ENCODE results near the gene ANP32A.

The ANP32A gene

GRCh38 chr15:68755731-68756130 lies 65.0 kb downstream of the ANP32A start:
- DNase-seq (ENCODE audit: low read depth in 2 of 3, low spot score in 2 of 3): no peak

DNA sequence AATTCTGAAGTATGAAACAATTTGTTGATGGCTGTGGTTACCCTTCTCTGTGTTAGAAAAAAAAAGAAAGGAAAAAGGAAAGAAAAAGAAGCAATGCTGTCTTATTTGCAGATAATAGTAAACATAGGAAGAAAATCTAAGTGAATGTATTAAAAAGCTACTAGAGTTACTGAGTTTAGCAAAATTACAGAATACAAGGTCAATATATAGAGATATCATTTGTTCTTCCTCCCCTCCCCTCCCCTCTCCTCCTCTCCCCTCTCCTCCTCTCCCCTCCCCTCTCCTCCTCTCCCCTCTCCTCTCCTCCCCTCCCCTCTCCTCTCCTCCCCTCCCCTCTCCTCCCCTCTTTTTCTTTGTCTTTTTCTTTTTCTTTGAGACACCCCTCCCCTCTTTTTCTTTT lies 69.1 kb downstream of the ANP32A start:
- DNase-seq (ENCODE audit: low read depth in 2 of 3, low spot score in 2 of 3): no peak

DNA sequence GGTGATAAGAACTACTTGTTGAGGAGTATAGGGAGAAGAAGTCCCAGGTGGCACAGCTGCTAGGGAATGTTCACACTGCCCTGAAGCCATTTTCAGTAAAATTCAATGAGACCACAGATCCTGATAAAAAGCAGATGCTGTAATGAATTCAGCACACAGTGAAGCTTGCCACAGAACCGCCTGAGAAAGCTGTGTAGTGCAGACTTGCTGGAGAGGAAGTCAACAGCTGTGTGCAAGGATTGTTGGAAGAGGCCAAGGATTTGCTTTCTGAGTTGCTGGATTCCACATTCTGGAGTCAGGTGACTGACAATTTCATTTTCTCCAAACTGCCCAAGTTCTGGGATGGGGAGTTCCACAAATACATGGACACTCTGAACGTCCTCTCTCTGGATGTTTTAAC lies 70.9 kb downstream of the ANP32A start:
- no peak for DNase-seq (ENCODE audit: low read depth in 2 of 3, low spot score in 2 of 3)

DNA sequence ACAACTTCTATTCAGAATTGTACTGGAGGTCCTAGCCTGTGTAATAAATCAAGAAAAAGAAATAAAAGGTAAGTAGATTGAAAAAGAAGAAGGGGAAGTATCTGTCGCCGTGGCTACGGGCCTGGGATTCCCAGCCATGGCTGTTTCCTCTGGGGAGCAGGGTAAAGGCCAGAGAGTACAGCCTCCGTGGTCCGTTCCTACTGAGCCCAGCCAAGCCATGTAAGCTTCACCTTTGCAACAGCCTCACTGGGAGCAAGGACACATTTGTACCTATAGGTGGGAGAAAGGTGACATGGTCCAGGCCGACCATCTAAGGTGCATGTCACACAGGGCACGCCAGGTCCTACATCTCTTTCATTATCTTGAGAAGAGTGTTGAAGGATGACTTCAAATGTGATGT lies 71.3 kb downstream of the ANP32A start:
- no peak for DNase-seq (ENCODE audit: low read depth in 2 of 3, low spot score in 2 of 3)

GRCh38 chr15:68743256-68743655 lies 77.4 kb downstream of the ANP32A start:
- DNase-seq (ENCODE audit: low read depth in 2 of 3, low spot score in 2 of 3): no peak

GRCh38 chr15:68739390-68740080 lies 81.2 kb downstream of the ANP32A start:
- DNase-seq (ENCODE audit: low read depth in 2 of 3, low spot score in 2 of 3): no peak

- no peak for DNase-seq (ENCODE audit: low read depth in 2 of 3, low spot score in 2 of 3)
Observed at GRCh38 chr15:68735610-68736009, 85.1 kb downstream of the ANP32A start.

DNA sequence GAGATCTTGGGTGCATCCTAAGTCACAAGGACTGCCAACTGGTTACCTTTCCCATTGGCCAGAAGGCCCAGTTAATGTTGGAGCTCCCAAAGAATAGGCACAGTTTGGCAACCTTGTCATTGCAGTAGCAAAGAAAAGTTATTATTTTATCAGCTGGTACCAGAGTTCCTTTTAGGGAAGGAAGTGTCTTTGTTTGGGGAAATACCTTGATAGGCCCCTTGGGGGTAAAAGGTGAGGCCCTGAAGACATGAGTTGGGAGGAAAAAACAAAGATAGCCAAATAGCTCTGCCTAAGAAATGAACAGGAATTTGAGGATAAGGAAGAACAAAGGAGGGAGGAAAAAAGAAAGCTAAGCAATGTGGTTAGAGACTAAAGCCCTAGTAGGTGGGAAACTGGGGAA lies 85.8 kb downstream of the ANP32A start:
- DNase-seq (ENCODE audit: low read depth in 2 of 3, low spot score in 2 of 3): no peak

DNA sequence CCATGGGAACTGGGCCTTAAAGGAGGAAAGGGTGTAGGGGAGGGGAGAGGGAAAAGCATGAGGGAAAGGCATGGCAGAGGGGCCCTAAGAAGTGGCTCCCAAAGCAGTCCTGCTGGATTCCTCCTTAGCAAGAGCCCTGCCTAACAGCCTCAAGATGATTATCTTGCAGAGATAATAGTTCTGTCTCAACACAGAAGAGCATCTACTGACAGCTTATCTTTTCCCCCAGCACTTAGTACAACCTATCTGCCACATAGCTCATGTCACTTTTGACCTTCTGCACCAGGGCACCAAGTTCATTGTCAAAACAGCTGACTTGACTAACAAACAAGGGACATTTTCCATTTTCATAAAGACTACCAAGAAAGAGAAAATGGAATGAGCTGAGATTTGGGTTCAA lies 86.3 kb downstream of the ANP32A start:
- DNase-seq (ENCODE audit: low read depth in 2 of 3, low spot score in 2 of 3): no peak

GRCh38 chr15:68733666-68734065 lies 87.0 kb downstream of the ANP32A start:
- DNase-seq (ENCODE audit: low read depth in 2 of 3, low spot score in 2 of 3): no peak

DNA sequence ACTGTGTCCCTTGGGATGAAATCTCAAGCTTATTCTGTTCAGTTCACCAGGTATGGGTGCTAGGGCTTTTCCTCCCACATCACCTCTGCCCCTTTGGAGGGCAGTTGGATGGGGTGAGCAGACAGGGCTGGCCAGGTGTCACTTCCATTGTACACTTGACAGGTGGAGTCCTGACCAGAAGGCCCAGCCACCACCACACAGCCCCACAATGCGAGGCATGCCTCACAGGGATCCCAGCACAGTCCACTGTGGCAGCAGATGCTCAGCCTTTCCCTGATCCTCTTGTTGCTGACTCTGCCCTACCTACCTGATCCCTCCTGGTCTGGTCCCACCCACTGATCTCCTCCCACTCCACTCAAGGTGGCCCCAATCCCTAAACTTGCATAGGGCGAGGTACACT lies 88.2 kb downstream of the ANP32A start:
- DNase-seq (ENCODE audit: low read depth in 2 of 3, low spot score in 2 of 3): no peak

DNA sequence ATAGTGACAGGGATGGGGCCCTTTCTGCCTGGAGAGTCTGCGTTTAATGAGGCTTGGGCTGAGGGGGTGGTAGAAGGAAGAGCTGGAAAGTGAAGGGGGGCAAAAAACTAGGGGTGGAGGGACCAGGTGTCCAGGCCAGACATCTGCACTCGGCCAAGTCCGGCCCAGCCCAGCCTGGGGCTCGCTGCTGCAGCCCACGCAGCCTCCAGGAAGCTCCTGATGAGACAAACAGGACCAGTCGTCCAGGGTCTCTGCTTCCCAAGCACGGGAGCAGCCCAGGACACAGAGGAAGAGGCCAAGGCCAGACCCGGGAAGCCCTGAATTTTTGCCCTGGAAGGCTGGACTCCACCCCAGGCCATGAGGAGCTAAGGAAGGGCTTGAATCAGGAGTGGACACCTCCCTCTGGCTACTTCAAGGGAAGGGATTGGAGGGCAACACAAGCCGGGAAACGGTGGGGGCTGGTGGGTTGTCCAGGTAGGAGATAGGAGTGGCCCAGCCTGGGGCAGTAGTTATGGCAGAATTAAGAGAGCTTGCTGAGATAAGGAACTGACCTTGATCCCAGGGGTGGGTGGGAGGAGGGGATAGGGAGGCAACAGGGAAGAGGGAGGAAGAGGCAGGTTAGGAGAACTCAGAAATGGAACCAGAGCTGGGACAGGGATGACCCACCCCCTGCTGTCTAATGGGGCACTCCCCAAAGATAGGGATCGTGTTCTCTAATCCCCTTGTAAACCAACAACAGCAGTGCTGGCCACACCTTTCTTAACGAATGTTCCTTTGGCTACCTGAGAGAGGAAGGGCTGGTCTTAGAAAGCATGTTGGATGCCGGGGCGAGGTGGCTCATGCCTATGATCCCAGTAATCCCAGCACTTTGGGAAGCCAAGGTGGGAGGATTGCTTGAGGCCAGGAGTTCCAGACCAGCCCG lies 89.5 kb downstream of the ANP32A start:
- no peak for DNase-seq (ENCODE audit: low read depth in 2 of 3, low spot score in 2 of 3)

- no peak for DNase-seq (ENCODE audit: low read depth in 2 of 3, low spot score in 2 of 3)
Observed at GRCh38 chr15:68730471-68730919, 90.2 kb downstream of the ANP32A start.

- no peak for DNase-seq (ENCODE audit: low read depth in 2 of 3, low spot score in 2 of 3)
Observed at GRCh38 chr15:68729789-68730411, 90.8 kb downstream of the ANP32A start.

Measured in activated CD8-positive, alpha-beta memory T cell treated with anti-CD3 and anti-CD28 coated beads for 48 hours (primary cell).